GM19099 (cell line): ENCODE data around the gene ATP10A.

Source experiments
- POLR2A ChIP-seq: IDR thresholded peaks from 3 replicates; pipeline ENCODE4 v1.6.1; 2011; ENCODE audit warnings: low read depth; ENCODE audit not compliant: insufficient read length; ENCODE audit errors: extremely low read depth

Gene ATP10A

GRCh38 chr15:25695875-25696760, 167.0 kb downstream of the ATP10A start:
- no peak for TF ChIP-seq POLR2A

- no peak for TF ChIP-seq POLR2A
Measured at GRCh38 chr15:25694823-25695312, 168.3 kb downstream of the ATP10A start.

- TF ChIP-seq POLR2A, result no peak
Measured at GRCh38 chr15:25694239-25694584, 168.9 kb downstream of the ATP10A start.

GRCh38 chr15:25693321-25694238, 169.5 kb downstream of the ATP10A start:
- no peak for TF ChIP-seq POLR2A

- TF ChIP-seq POLR2A, result no peak
Measured at GRCh38 chr15:25691544-25692430, 171.3 kb downstream of the ATP10A start.

- no peak for TF ChIP-seq POLR2A
Measured at GRCh38 chr15:25690673-25691543, 172.2 kb downstream of the ATP10A start.

GRCh38 chr15:25689592-25689991, 173.5 kb downstream of the ATP10A start:
- TF ChIP-seq POLR2A, result no peak

GRCh38 chr15:25688166-25688565, 175.0 kb downstream of the ATP10A start:
- no peak for TF ChIP-seq POLR2A

GRCh38 chr15:25687689-25688088, 175.4 kb downstream of the ATP10A start:
- TF ChIP-seq POLR2A, result no peak

- no peak for TF ChIP-seq POLR2A
Measured at GRCh38 chr15:25687276-25687675, 175.9 kb downstream of the ATP10A start.

- TF ChIP-seq POLR2A, result no peak
Measured at GRCh38 chr15:25686780-25687179, 176.3 kb downstream of the ATP10A start.

GRCh38 chr15:25684521-25685431, 178.4 kb downstream of the ATP10A start:
- no peak for TF ChIP-seq POLR2A

GRCh38 chr15:25683911-25684310, 179.2 kb downstream of the ATP10A start:
- TF ChIP-seq POLR2A, result no peak
